Fibroblast of skin of left biceps (primary cell): Measurements from ENCODE around the gene TEX48.

Source experiments
- DNase-seq, 2 experiments: peaks; one replicate each; pipeline ENCODE4 v3.0.0-alpha.2; 2013; ENCODE audit warnings: low read depth in 2 of 2

The TEX48 gene, protein sequence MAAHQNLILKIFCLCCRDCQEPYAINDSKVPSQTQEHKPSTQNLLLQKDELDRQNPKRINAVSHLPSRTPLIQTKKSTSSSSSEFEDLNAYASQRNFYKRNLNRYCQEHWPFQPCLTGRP

DNA sequence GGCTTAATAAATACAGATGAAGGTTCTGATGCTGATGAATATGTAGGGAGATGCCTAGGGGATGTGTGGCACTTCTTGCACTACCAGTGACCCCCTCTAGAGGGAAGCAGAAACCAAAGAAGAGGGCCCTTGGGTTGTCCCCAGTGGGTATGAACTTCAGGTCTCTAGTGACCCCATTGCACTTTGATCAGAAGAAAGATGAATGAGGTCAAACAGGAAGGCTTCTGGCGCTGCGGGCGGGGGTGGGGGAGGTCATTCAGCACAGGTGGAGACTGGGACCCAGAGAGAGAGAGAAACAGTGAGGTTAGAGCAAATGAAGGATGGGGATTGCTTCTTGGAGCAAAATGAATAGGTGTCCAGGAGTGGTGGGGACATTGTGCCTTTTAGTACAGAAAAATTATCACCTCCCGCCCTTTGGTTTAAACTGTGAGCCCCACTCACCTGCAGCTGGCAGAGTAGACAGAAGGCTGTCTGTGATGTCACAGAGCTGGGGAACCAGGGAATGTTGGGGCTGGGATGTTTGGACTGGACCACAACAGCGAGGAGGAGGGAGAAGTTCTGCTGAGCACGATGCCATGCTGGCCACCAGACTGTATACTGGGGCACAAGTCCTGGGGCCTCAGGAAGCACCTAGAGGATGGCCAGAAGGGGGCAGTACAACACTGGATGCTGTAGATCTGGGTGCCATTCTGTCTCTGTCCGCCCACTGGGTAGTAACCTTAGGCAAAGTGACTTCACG lies at the start of gene TEX48:
Gene TEX48 (minus strand): TSS at position 599 of the 739 bp plus-strand sequence. CDS start 10,469 bp downstream, outside the sequence.
- DNase-seq, result no peak

DNA sequence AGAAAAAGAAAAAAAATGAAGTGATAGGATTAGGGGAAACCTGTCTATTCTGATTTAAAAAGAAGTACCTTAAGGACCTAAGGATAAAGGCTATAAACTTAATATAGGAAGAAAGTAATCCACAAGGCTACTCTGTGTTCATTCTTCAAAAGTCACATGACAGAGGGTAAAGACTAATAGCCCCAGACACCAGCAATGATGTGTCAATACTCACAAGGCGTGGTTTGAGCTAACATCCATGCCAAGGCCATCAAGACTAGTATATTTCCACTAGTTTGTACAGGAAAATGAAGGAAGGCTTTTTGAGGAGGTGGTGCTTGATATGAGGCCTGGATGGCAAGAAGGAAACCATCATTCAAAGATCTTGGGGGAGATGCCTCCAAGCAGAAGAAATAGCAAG lies 49.7 kb upstream of the TEX48 start:
- DNase-seq, result no peak

DNA sequence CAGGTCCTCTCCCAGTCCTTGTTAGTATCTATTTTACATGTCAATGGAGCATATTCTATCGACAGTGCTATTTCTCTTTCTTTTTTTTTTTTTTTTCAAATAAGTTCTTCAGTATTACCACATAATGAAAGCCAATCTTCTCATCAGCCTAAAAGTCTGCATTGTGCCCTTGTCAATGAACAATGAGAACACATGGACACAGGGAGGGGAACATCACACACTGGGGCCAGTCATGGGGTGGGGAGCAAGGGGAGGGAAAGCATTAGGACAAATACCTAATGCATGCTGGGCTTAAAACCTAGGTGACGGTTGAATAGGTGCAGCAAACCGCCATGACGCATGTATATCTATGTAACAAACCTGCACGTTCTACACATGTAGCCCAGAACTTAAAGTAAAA lies 47.7 kb upstream of the TEX48 start:
- DNase-seq, result no peak

DNA sequence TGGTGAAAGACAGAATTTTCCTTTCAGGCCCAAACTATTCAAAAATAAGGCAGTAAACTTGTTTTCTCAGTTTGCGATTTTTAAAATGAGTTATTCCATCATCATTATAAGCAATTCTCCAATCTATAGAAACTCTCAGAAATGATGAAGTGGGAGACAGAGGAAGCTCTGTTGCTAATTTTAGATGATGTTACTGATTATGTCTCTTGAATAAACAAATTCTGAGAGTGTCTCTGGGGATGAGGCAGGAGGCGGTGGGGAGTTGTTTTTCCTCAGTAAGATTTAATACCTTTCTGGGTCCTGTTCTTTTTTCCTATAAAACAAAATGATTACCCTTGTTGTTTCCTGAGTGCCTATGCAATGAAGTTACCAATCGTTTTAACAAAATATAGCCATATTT lies 43.9 kb upstream of the TEX48 start:
- no peak for DNase-seq

DNA sequence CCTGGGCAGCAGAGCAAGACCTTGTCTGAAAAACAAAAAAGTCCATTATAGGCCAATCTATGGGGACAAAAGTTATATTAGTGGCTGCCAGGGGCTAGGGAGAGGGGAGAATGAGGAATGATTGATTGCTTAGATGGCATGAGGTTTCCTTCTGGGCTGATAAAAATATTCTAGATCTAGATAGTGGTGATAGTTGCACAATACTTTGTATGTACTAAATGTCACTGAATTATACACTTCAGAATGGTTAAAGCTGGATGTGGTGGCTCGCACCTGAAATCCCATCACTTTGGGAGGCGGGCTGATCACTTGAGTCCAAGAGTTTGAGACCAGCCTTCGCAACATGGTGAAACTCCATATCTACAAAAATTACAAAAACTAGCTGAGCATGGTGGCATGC lies 42.8 kb upstream of the TEX48 start:
- no peak for DNase-seq

DNA sequence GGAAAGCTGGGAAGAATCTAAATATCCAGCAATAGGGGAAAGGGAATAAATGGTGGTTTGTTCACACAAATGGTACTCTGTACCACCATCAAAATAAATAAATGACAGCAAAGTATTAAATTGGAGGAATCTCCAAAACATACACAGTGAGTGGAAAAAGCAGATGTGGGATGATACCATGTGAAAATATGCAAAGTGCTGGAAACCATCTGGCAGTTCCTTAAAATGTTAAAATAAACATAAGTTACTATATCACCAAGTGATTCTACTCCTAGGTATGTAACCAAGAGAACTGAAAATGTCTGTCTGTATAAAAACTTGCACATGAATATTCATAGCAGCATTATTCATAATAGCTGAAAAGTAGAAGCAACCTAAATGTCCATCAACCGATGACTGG lies 41.9 kb upstream of the TEX48 start:
- DNase-seq, result peak; percentile 54

DNA sequence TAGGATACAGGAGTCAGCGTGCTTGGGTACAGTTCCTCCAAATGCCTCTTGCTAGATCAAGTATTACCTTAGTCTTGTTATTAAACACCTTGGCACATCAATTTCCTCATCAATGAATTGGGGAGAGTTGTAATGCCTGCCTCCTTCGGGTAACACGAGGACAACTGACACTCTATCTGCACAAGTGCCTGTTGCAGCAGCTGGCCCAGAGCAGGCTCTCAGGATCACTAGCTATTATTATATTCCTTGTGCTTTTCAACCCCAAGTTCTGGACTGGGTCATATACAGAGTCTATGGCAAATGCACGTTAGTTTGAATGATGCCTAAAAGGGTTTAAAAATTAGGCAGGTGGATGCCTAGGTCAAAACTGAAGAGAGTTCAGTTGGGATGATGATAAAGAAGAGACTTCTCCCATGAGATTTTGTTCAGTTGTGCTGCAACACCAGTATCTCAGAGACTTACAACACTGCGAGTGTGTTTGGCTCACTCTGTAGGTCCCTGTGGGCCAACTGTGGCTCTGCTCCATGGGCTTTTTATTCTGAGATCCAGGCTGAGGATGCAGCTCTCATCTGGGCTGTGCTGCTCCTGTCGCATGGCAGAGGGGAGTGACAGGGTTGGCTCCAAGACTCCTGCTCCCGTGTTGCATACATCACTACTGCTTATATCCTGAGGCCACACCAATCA lies 41.1 kb upstream of the TEX48 start:
- no peak for DNase-seq

DNA sequence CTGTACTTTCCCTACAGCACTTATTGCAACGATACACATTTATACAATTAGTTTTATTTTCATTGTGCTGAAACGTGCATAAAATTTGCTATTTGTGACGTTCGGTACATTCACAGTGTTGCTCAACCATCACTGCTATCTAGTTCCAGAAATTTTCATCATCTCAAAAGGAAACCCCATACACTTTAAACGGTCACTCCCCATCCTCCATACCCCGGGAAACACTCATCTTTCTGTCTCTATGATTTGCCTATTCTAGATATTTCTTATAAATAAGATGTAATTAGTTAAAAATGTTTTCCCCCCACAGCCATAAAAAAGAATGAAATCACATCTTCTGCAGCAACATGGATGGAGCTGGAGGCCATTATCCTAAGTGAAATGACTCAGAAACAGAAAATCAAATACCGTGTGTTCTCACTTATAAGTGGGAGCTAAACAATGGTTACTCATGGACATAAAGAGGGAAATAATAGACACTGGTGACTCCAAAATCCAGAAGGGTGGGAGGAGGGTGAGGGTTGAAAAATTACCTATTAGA lies 40.2 kb upstream of the TEX48 start:
- DNase-seq, result peak; percentile 75 to 80

DNA sequence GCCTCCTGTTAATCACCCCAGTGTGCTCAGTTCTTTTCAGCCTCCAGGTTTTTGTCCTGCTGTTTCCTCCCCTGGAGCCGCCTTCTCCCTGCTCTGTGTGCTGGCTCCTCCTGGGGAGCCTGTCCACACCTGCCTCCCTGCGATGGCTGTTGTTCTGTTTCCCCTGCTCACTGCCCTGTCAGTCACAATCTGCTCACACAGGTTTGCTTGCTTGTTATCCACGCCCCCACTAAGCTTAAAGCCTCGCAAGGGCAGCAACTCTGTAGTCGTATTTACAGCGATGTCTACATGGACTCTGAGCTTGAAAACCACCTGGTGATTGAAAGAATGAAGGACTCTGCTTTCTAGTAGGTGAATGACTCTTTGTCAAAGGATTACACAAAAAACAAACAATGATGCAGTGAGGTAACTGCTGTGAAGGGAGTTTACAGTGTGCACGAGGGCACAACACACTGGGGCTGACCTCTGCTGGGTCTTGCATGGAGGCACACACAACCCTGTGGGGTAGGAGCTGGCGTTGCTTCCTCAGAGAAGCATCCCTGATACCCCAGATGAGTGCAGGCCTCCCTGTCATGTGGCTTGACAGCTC lies 39.6 kb upstream of the TEX48 start:
- no peak for DNase-seq

DNA sequence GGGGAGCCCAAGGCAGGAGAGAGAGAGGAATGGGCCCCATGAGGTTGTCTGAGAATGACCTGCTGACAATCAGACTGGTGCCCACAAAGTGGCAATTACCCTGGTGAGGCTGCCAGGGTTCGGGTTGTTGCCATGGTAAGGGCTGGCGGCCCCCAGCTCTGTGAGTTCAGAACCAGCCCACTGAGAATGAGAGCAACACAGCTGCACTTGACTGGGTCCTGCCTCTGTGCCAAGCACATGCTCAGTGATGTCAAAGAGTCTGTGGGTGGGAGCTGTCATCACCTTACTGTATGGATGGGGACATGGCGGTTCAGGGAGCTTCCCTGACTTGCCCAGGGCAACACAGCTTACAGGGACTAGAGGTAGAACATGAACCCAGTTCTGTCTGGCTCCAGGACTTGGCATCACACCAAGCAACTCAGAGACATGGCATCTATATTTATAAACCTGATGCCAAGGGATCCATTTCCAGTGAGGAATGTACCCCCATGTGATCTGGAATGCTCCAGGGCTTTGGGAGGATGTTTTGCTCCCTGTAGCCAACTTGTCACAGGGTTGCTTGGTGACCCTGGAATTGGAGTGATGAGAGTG lies 38.2 kb upstream of the TEX48 start:
- DNase-seq, result no peak

DNA sequence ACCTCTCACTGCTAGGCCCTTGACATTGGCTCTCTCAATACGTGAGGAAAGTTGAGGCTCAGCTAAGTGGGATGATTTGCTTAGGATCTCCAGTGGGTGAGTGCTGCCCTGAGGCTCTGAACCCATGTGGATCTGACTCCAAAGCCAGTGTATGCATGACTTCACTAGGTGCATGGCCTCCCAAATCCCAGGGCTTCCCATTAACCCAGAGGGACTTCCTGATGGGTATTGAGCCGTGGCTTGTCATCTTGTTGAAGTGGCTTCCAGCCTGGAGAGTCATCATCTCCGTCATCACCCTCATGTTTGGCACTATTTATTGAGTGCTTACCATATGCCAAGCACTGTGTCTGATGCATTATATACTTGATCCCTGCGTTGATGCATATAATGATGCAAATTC lies 37.3 kb upstream of the TEX48 start:
- no peak for DNase-seq

DNA sequence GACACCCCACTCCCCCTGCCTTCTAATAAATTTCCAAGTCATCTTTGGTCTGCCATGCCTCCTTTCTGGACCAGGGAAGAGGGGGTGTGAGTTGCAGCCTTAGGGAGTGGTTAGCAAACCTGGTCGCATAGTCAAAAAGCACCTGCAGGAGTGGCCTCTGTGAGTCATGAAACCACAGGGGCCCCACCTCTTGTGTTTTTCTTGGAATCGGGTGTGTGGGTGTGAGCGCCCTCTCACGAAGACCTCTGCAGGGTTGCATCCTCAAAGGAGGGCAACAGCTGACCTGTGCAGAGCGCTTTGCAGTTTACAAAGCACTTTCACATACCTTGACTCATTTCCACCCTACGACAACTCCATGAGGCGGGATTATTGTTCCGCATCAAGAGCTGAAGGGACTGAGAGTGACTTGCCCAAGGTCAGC lies 36.8 kb upstream of the TEX48 start:
- DNase-seq, result no peak

DNA sequence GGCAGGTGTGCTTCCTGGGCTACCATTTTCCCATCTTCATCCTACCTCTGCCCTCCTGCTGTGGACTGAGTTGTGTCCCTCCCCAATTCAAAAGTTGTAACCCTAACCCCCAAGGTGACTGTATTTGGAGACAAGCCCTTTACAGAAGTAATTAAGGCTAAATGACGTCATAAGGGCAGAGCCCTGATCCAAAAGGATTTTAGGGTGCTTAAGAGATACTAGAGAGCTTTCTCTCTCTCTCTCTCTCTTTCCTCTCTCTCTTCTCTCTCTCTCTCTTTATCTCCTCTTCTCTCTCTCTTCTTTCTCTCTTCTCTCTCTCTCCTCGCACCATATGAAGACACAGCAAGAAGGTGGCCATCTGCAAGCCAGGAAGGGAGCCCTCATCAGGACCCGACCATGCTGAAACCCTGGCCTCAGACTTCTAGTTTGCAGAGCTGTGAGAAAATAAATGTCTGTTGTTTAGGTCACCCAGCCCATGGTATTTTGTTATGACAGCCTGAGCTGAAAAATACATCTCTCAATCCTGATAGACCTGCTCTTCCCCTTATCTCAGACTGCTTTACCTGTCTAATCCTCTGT lies 36.0 kb upstream of the TEX48 start:
- DNase-seq, result no peak

DNA sequence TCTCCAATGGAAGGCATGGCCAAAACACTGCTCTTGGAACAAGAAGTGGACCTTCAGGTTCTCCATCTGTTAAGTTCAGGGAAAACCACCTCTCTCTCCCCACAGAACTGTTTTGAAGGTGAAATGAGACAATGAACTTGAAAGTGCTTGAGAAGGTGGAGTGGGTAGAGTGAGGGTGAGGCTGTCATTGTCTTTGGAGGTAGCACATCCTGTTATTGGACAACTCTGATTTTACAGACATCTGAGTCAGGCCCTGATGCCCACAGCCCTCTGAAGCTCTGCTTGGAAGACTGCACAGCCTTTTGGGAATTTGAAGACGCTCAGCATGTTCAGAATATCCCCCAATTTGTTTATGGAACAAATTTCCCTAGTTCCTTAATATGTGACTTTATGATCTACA lies 27.6 kb upstream of the TEX48 start:
- no peak for DNase-seq

DNA sequence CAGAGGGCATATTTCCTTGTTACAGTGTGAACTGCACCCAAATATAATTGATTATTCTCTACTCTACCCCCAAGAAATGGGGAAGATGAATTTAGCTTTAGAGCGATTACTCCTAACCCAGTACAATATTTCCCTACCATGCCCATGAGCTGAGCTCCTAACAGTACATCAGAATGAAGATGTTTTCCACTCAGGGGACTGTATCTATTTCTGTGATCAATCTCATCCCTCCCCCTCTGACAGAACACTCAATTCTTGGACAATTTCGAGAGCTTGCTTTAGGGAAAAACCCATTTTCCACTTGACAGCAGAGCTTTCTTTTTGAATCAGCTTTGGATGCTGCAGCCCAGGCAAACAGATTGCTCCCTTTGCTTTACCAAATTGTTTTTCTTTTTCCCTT lies 24.7 kb upstream of the TEX48 start:
- no peak for DNase-seq

DNA sequence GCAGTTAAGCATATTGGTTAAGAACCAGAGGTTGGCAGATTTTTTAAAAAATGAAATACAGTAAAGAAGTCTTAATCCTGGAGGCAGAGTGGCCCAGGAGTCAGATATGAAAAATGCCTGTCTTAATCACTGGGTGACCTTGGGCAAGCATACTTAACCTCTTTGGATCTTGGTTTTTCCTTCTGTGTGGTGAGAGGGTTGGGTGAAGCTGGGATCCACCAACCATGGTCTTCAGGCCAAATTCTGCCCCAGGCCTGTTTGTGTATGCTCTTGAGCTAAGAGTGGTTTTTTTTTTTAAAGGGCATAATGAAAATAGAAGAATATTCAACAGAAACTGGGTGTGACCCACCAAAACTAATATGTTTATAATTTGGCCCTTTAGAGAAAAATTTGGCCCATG lies 20.0 kb upstream of the TEX48 start:
- no peak for DNase-seq

DNA sequence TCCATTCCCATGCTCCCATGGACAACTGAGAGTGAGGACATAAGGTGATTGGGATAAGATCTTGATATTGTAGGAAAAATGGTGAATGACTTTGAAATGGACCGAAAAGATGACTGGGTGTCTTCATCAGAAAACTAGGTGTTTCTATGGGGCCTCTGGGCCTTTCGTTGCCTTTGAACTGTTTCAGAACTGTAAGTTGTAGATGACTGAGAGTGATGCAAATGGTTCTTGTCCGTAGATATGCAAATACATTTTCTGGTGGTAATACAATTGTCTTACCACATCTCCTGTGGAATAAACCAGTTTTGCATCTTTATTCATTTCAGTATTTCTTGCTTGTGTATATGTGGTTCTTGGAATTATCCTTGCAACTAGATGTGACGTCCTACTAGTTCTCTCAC lies 16.0 kb upstream of the TEX48 start:
- no peak for DNase-seq

DNA sequence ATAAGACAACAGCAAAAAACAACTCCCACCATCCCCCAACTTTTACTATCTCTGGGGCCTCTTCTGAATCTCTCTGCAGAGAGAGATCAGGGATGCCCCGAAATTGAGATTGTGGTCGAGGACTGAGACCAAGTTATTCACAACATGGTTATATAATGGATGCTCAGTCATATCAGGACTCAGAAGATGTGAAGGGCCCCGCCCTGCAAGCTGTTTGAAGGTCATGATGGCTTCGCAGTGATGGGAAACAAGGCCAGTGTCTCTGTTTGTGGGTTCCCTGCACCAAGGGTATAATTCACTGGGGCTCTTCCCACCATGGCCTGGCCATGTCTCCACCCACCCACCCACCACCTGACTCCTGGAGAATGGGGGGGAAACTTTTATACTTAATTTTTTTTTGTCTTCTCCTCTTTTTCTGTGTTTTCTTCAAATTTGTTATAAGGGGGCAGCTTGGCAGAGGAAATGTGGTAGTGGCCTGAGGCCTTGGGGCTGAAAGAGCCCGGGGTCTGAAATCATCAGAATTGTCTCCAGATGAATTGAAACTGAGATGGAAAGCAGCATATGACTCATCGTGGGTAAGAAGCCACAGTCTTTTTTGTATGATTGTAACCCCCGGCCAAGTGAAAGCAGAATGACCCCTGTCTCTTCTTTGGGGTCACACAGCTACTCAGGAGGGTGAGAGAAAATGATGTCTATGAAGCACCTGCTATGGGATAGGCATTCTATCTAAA lies 15.0 kb upstream of the TEX48 start:
- no peak for DNase-seq

DNA sequence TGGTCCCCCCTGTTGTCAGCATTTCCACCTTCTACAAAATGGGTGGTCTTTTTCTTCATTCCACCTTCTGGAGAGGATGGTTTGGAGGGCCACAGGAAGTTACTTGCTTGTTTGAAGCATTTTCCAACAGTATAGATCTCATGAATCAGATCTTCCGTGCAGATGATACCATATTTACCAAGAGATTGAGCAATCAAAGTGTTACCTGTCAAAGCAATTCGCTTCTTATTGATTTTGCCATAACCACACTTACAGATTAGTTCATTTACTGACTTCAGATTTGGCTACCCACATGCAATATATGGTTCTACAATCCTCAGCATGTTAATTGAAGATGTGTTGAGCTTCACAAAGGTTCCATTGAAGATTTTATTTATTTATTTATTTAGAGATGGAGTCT lies 14.0 kb upstream of the TEX48 start:
- DNase-seq, result no peak

DNA sequence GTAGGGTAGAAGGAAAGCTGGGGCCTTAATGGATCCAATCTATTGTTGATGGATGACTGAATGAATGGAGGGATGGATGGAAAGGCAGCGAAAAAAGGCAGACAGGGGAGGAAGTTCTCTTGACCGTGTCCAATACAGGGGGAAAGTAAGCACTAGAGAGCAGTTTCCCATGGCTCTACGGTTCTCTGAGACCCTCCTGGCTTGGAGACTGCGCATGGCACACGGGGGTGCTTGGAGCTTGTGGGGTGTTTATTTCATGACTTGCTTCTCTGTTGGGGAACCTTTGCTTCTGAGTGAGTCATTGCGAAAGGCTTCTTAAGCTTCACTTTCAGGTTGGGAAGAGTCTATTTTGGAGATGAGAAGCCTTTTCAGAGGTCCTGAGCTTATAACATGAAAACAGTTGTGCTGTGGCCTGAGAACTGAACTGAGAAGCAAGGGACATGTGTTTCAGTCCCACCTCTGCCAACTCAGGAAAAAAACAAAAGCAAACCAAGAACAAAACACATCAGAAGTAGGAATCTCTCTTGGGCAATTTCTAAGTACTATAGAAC lies 12.8 kb upstream of the TEX48 start:
- no peak for DNase-seq

DNA sequence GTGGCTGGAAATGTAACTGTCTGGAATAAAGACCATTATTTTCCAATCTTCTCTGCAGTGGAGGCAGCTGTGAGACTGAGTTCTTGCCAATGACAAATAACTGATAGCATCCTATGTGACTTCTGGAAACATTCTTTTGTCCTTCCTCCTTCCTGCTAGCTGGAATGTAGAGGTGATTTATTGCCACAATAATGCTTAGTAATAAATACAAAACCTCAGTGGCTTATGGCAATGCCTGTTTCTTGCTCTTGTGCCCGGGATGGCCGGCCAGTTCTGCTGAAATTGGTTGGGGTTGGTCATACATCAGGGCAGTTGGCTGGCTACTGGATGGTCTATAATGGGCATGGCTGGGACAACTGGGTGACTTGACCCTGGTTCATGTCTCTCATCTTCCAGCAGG lies 12.2 kb upstream of the TEX48 start:
- DNase-seq, result no peak
